Activated naive CD4-positive, alpha-beta T cell treated with anti-CD3 and anti-CD28 coated beads for 36 hours (primary cell): Measurements from ENCODE around the gene TLL1. TPM values are rescaled to one million over a fixed set of nuclear protein-coding genes. Genes with fewer than 3 reads are reported as not detected.

Source experiments
- CTCF ChIA-PET: fragments of 350-600 bp; sonication (Branson Sonifier 250); formaldehyde crosslinking; loops from one replicate; lab custom pipeline; 2021; ENCODE audit warnings: antibody characterized with exemption; lab: Charles Lee
- DNase-seq: peaks from one replicate; pipeline ENCODE4 v3.0.0-alpha.2; 2020
- H3K27ac Mint-ChIP-seq: one replicate; pipeline ENCODE4 v1.8.0; 2021; ENCODE audit warnings: mild to moderate bottlenecking, mixed read lengths
- H3K27me3 Mint-ChIP-seq: one replicate; pipeline ENCODE4 v1.8.0; 2021; ENCODE audit warnings: low read depth, mixed read lengths
- H3K36me3 Mint-ChIP-seq: one replicate; pipeline ENCODE4 v1.8.0; 2021; ENCODE audit warnings: low read depth, mixed read lengths
- H3K4me1 Mint-ChIP-seq: one replicate; pipeline ENCODE4 v1.8.0; 2021; ENCODE audit warnings: low read depth, mixed read lengths
- H3K4me3 Mint-ChIP-seq: one replicate; pipeline ENCODE4 v1.8.0; 2021; ENCODE audit warnings: mild to moderate bottlenecking, moderate library complexity, mixed read lengths
- H3K9me3 Mint-ChIP-seq: one replicate; pipeline ENCODE4 v1.8.0; 2021; ENCODE audit warnings: mixed read lengths
- intact Hi-C: fragments of 100-400 bp; cut with micrococcal nuclease; formaldehyde crosslinking; loops from one replicate; pipeline ENCODE4 v1.15.1; 2023
- total RNA-seq, 2 experiments: library from RNA; stranded (reverse); gene quantifications; one replicate each; pipeline ENCODE4 v1.2.3, GENCODE V29; 2021

The TLL1 gene
- total RNA-seq, 2 experiments from 2014 or later: not detected

DNA sequence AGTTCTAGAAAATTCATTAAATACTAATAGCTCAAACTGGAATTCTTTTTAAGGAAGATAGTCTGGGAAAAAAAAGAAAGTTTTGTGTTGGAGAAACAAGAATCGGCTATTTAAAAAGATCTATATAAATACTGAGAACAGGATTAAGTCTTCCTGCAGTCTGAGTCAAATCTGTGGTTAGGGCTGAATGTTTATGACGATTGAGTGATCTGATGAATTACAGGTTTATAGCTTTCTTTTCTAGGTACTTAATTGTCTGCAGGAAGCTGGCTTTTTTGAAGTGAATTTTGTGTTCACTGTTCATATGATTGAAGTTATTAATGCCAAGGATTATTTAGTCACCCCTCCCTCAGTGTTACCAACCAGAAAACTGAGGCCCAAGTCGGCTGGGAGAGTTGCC lies 42.2 kb downstream of the TLL1 start:
- Mint-ChIP-seq H3K27me3 (no peaks in the 10 kb centered on the region), H3K4me3 (no peak overlapping the region), H3K9me3 (no peaks in the 10 kb centered on the region), H3K36me3 (no peaks in the 10 kb centered on the region), H3K27ac (no peak overlapping the region), H3K4me1 (no peaks in the 10 kb centered on the region)
- CTCF ChIA-PET: no interaction called here
- DNase-seq: no peak
- intact Hi-C loops: no loop called here

DNA sequence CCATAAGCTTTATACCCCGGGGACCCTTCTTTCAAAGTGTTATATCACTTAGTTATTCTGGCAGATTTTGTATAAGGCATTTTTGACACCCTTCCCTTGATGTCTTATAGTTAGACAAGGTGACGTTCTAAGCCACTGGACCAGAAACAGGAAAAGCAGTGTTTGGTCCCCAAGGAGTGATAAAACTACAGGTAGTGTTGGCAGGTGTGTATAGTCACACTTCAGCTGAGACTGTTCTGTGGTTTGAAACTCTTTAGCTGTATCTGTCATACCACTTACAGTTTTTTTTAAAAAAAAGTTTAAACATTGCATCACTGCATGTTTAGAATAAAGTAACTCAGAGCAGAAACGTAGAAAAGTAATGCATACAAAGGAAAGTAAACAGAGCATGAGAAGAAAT lies 48.5 kb downstream of the TLL1 start:
- Mint-ChIP-seq H3K36me3 (no peaks in the 10 kb centered on the region), H3K27ac (no peak overlapping the region), H3K9me3 (no peaks in the 10 kb centered on the region), H3K4me3 (no peak overlapping the region), H3K4me1 (no peaks in the 10 kb centered on the region), H3K27me3 (no peaks in the 10 kb centered on the region)
- no peak for DNase-seq
- intact Hi-C loops: no loop called here
- CTCF ChIA-PET: interaction anchor here (0.5 kb wide), 1 partner anchor 10 kb away, joined by 4 read pairs; no protein-coding TSS in a partner anchor

DNA sequence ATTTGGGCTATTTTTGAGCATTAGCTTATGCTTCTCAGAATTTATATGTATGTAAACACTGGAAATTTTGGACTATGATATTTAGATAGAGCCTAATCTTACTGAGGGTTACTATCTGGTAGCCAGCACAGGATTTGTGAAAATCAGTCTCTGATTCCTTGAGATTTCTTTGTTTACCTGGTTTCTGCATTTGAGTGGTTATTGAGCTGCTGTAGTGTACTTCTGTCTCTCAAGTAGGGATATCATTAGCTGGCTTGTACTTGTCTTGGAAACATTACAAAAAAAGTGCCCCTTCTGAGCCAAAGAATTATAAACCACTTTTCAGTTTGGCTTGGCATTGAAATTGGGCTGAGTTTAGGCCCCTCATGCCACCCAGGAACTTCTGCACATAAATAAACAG lies 49.7 kb downstream of the TLL1 start:
- H3K27me3 Mint-ChIP-seq: no peaks in the 10 kb centered on the region
- CTCF ChIA-PET: interaction anchor here (0.7 kb wide), 1 partner anchor 696 kb away, joined by 4 read pairs; no protein-coding TSS in a partner anchor
- no peaks in the 10 kb centered on the region for H3K36me3 Mint-ChIP-seq
- H3K4me3 Mint-ChIP-seq: no peak overlapping the region
- DNase-seq: no peak
- H3K9me3 Mint-ChIP-seq: no peaks in the 10 kb centered on the region
- intact Hi-C loops: no loop called here
- H3K27ac Mint-ChIP-seq: no peak overlapping the region
- H3K4me1 Mint-ChIP-seq: no peaks in the 10 kb centered on the region

DNA sequence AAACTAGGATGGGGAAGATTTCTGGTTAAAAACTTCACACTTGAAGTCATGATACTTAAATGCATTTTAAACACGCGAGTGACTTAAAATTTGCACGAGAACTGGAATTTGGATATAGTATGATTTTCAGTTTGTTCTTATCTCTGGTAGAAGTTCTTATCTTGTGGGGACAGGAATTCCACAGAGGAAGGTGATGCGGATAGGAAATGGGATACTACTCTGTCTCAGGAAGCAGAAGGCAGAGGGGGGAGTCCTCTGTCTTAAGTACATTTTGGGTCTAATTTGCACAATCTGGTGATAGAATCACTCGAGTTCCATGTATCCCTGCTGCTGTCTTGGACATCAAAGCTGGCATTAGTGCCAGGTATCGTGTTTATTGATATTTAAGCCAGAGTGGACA lies 53.3 kb downstream of the TLL1 start:
- no peaks in the 10 kb centered on the region for H3K9me3 Mint-ChIP-seq

GRCh38 chr4:165927366-165927765 lies 54.3 kb downstream of the TLL1 start:
- CTCF ChIA-PET: no interaction called here
- Mint-ChIP-seq H3K4me3 (no peak overlapping the region), H3K36me3 (no peaks in the 10 kb centered on the region), H3K9me3 (no peaks in the 10 kb centered on the region), H3K4me1 (no peaks in the 10 kb centered on the region), H3K27ac (no peak overlapping the region), H3K27me3 (no peaks in the 10 kb centered on the region)
- no peak for DNase-seq
- intact Hi-C loops: no loop called here

More for the DNA sequence above, 53.3 kb downstream of the TLL1 start:
- CTCF ChIA-PET: no interaction called here
- H3K4me3 Mint-ChIP-seq: no peak overlapping the region
- intact Hi-C loops: no loop called here
- H3K36me3 Mint-ChIP-seq: no peaks in the 10 kb centered on the region
- DNase-seq: no peak
- no peaks in the 10 kb centered on the region for H3K4me1 Mint-ChIP-seq
- no peaks in the 10 kb centered on the region for H3K27me3 Mint-ChIP-seq
- H3K27ac Mint-ChIP-seq: no peak overlapping the region

DNA sequence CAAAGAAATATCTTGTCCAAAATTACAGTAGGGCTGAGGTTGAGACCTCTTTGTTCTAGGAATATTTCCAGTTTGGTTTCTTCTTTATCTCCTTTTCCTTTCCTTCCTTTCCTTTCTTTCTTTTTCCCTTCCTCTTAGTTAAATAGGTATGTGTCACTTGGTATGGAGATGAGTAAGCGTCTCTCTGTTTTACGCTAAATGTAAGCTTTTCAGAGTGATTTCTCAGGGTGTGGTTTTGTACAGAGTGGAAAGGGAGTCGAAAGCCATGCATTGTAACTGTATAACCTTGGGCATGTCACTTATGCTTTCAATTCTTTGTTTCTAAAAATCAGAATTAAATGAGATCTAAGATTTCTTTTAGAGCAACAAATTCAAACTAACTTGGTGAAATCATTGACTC lies 54.8 kb downstream of the TLL1 start:
- no peaks in the 10 kb centered on the region for H3K36me3 Mint-ChIP-seq
- intact Hi-C loops: no loop called here
- CTCF ChIA-PET: no interaction called here
- H3K9me3 Mint-ChIP-seq: no peaks in the 10 kb centered on the region
- H3K27me3 Mint-ChIP-seq: no peaks in the 10 kb centered on the region
- DNase-seq: no peak
- no peak overlapping the region for H3K4me3 Mint-ChIP-seq
- no peak overlapping the region for H3K27ac Mint-ChIP-seq
- no peaks in the 10 kb centered on the region for H3K4me1 Mint-ChIP-seq

- CTCF ChIA-PET: no interaction called here
- Mint-ChIP-seq H3K4me3 (no peak overlapping the region), H3K27ac (no peak overlapping the region), H3K9me3 (no peaks in the 10 kb centered on the region), H3K4me1 (no peaks in the 10 kb centered on the region), H3K27me3 (no peaks in the 10 kb centered on the region), H3K36me3 (no peaks in the 10 kb centered on the region)
- no peak for DNase-seq
- intact Hi-C loops: no loop called here
Measured at GRCh38 chr4:165928601-165929000, 55.6 kb downstream of the TLL1 start.

DNA sequence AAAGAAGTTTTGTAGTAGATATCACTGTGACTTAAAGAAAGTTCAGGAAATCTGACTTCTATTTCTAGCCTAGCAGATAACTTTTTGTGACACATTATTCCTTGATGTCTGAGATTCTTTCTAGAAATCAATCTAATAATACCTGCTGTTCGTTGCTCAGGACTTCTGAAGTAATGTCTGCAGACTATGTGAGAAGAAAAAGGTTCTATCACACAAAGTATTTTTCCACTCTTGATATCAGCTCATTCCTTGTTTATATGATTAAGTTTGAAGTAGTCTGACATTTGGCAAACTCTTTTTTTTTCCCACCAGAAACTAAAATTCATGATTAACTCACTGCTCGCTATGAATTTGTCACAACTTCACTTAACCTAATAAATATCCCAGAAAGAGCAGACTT lies 56.6 kb downstream of the TLL1 start:
- H3K27ac Mint-ChIP-seq: no peak overlapping the region
- intact Hi-C loops: no loop called here
- no peak for DNase-seq
- no peaks in the 10 kb centered on the region for H3K4me1 Mint-ChIP-seq
- H3K27me3 Mint-ChIP-seq: no peaks in the 10 kb centered on the region
- CTCF ChIA-PET: no interaction called here
- H3K36me3 Mint-ChIP-seq: no peaks in the 10 kb centered on the region
- no peaks in the 10 kb centered on the region for H3K9me3 Mint-ChIP-seq
- H3K4me3 Mint-ChIP-seq: no peak overlapping the region

DNA sequence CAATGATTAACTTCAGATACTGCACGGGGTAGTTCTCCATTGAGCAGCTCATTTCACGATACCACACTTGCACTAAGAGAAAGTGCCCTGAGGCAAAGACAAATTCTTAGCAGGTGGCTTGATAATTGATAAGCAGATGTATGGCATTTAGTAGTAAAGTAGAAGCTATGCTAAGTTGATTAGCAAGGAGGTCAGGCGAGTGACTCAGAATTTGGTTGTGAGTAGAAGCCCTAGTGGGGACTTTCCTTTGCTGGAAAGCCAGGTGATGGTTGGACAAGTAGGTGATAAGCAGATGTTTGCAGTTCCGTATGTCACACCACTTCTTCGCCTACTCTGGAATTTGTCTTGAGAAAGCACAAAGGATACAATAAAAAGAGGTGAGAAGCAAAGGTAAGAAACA lies 58.7 kb downstream of the TLL1 start:
- no peaks in the 10 kb centered on the region for H3K27me3 Mint-ChIP-seq
- no peak overlapping the region for H3K4me3 Mint-ChIP-seq
- no peaks in the 10 kb centered on the region for H3K9me3 Mint-ChIP-seq
- no peak overlapping the region for H3K27ac Mint-ChIP-seq
- H3K36me3 Mint-ChIP-seq: no peaks in the 10 kb centered on the region
- no peaks in the 10 kb centered on the region for H3K4me1 Mint-ChIP-seq
- intact Hi-C loops: no loop called here
- CTCF ChIA-PET: interaction anchor here (0.6 kb wide), 1 partner anchor 10 kb away, joined by 4 read pairs; no protein-coding TSS in a partner anchor
- no peak for DNase-seq

- intact Hi-C loops: no loop called here
- CTCF ChIA-PET: no interaction called here
- no peaks in the 10 kb centered on the region for H3K4me1 Mint-ChIP-seq
- H3K9me3 Mint-ChIP-seq: no peaks in the 10 kb centered on the region
- H3K27ac Mint-ChIP-seq: no peak overlapping the region
- H3K4me3 Mint-ChIP-seq: no peak overlapping the region
- H3K36me3 Mint-ChIP-seq: no peaks in the 10 kb centered on the region
- no peaks in the 10 kb centered on the region for H3K27me3 Mint-ChIP-seq
- DNase-seq: no peak
Measured at GRCh38 chr4:165944900-165945299, 71.9 kb downstream of the TLL1 start.

DNA sequence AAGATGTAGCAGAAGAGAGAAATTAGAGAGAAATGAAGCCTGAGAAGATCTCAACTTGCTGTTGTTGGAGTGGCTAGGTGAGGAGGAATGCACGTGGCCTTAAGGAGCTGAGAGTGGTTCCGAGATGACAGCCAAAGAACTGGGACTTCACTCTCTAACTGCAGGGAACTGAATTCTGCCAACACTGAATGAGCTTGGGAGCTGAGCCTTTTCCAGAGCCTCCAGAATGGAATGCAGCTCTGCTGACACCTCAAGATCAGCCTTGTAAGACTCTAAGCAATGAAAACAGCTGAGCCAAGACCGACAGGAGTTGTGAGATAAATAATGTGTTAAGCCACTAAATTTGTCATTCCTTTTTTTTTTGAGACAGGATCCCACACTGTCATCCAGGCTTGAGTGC lies 73.0 kb downstream of the TLL1 start:
- no peaks in the 10 kb centered on the region for H3K36me3 Mint-ChIP-seq

DNA sequence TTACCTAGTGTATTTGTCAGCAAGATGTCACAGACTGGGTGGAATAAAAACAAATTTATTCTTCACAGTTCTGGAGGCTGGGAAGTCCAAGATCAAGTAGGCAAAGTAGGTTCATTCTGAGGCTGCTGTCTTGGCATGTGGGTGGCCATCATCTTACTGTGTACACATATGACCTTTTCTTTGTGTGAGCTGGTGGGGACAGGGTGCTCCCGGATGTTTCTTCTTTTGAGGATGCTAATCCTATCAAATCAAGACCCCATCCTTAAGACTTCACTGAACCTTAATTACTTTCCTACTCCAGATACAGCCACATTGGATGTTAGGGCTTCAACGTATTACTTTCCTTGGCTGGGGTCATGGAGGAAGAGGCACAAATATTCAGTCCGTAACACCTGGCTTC lies 74.0 kb downstream of the TLL1 start:
- no peaks in the 10 kb centered on the region for H3K4me1 Mint-ChIP-seq
- H3K27me3 Mint-ChIP-seq: no peaks in the 10 kb centered on the region
- no peak overlapping the region for H3K27ac Mint-ChIP-seq
- intact Hi-C loops: no loop called here
- DNase-seq: no peak
- no peaks in the 10 kb centered on the region for H3K9me3 Mint-ChIP-seq
- H3K36me3 Mint-ChIP-seq: no peaks in the 10 kb centered on the region
- H3K4me3 Mint-ChIP-seq: no peak overlapping the region
- CTCF ChIA-PET: no interaction called here

More for the DNA sequence above, 73.0 kb downstream of the TLL1 start:
- Mint-ChIP-seq H3K4me3 (no peak overlapping the region), H3K27me3 (no peaks in the 10 kb centered on the region), H3K9me3 (no peaks in the 10 kb centered on the region), H3K4me1 (no peaks in the 10 kb centered on the region), H3K27ac (no peak overlapping the region)
- no peak for DNase-seq
- intact Hi-C loops: no loop called here
- CTCF ChIA-PET: no interaction called here

DNA sequence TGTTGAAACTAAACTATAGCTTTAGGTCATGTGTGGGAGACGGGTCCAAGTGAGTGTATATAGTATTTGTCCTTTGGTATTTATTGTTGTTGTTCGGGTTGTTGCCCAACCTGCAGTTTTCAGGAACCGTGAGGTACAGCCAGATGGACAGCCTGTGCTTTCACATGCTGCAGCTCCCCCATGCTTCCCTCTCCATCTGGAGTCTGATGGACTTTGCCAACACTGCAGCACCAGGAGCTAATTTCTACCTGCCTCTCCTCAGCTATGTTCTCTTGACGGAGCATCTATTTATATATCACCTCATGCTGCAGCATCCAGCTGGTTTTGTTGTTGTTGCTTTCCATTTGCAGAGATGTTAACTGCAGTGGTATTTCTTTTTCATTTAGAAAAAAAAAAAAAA lies 80.1 kb downstream of the TLL1 start:
- H3K36me3 Mint-ChIP-seq: no peaks in the 10 kb centered on the region
- CTCF ChIA-PET: no interaction called here
- H3K4me3 Mint-ChIP-seq: no peak overlapping the region
- H3K27me3 Mint-ChIP-seq: no peaks in the 10 kb centered on the region
- H3K4me1 Mint-ChIP-seq: no peaks in the 10 kb centered on the region
- H3K9me3 Mint-ChIP-seq: peaks cover 17% of the 10 kb centered on the region
- H3K27ac Mint-ChIP-seq: no peak overlapping the region
- DNase-seq: no peak
- intact Hi-C loops: no loop called here

DNA sequence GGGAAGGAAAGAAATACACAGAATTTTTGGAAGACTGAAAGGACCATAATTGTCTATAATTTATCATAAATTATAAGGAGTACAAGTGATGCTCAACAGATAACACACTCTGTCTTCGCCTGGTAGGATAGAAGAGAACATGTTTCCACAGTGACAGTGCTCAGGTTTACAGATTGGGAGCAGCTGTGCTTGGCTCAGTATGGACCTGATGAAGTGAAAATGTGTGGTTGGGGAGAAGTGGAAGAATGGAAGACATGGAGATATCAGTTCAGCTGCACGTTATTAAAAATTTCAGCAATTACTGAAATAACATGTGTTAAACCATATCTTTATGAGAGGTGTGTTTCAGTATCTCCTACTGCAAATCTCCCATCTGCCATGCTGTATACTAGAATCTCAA lies 90.6 kb downstream of the TLL1 start:
- Mint-ChIP-seq H3K9me3 (peaks cover 9% of the 10 kb centered on the region), H3K4me3 (no peak overlapping the region), H3K4me1 (no peaks in the 10 kb centered on the region), H3K27me3 (no peaks in the 10 kb centered on the region), H3K36me3 (no peaks in the 10 kb centered on the region), H3K27ac (no peak overlapping the region)
- DNase-seq: no peak
- CTCF ChIA-PET: no interaction called here
- intact Hi-C loops: no loop called here
